AG04449 (cell line): ENCODE results near the gene ZNF3.
A peak's percentile ranks its signal among the peaks of the same experiment; 100 is the strongest.

Source experiments
- CTCF ChIA-PET: fragments of 350-600 bp; formaldehyde crosslinking; extraction: SDS; loops from one replicate; lab custom pipeline; 2021; ENCODE audit warnings: antibody characterized with exemption; lab: Yijun Ruan, JAX
- POLR2A ChIA-PET: fragments of 400-600, 350-600 bp; formaldehyde crosslinking; extraction: SDS; loops from one replicate; lab custom pipeline; 2020; ENCODE audit warnings: antibody characterized with exemption, inconsistent platforms; lab: Yijun Ruan, JAX
- DNase-seq: peaks from one replicate; pipeline ENCODE4 v3.0.0-alpha.2; 2010; ENCODE audit warnings: low read depth, low spot score
- H3K4me3 ChIP-seq: 2 replicates; pipeline ENCODE4 v1.5.1; 2011; ENCODE audit warnings: low read depth, mild to moderate bottlenecking, control low read depth, low read length
- TF ChIP-seq, protein P1 (sequence below): IDR thresholded peaks from one replicate; pipeline ENCODE4 v1.5.1; 2011; ENCODE audit warnings: mild to moderate bottlenecking, moderate library complexity, low read length, control low read depth, inconsistent platforms; ENCODE audit not compliant: insufficient read depth; ENCODE audit errors: missing control alignments

Gene ZNF3

DNA sequence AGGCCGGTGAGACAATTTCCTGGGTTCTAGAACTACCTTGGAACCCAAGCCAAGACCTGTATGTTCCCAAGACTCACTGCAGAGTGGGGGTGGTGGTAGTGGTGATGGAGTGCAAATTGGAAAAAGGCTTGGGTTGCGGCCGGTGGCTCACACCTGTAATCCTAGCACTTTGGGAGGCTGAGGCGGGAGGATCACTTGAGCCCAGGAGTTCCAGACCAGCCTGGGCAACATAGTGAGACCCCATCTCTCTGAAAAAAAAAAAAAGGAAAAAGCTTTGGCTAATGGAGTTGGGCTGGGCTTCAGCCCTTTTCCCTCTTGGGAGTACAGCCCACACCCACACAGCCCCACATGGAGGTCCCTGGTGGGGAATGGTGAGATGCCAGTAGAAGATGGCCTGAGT lies 24.0 kb upstream of the ZNF3 start:
- CTCF ChIA-PET, result interaction anchor here (0.8 kb wide), 1 partner anchor 25 kb away, joined by 3 read pairs; no protein-coding TSS in a partner anchor
- POLR2A ChIA-PET, result no interaction called here
- no peak for DNase-seq
- H3K4me3 ChIP-seq, result no peak overlapping the region
- TF ChIP-seq, protein P1, sequence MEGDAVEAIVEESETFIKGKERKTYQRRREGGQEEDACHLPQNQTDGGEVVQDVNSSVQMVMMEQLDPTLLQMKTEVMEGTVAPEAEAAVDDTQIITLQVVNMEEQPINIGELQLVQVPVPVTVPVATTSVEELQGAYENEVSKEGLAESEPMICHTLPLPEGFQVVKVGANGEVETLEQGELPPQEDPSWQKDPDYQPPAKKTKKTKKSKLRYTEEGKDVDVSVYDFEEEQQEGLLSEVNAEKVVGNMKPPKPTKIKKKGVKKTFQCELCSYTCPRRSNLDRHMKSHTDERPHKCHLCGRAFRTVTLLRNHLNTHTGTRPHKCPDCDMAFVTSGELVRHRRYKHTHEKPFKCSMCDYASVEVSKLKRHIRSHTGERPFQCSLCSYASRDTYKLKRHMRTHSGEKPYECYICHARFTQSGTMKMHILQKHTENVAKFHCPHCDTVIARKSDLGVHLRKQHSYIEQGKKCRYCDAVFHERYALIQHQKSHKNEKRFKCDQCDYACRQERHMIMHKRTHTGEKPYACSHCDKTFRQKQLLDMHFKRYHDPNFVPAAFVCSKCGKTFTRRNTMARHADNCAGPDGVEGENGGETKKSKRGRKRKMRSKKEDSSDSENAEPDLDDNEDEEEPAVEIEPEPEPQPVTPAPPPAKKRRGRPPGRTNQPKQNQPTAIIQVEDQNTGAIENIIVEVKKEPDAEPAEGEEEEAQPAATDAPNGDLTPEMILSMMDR, result no peak

DNA sequence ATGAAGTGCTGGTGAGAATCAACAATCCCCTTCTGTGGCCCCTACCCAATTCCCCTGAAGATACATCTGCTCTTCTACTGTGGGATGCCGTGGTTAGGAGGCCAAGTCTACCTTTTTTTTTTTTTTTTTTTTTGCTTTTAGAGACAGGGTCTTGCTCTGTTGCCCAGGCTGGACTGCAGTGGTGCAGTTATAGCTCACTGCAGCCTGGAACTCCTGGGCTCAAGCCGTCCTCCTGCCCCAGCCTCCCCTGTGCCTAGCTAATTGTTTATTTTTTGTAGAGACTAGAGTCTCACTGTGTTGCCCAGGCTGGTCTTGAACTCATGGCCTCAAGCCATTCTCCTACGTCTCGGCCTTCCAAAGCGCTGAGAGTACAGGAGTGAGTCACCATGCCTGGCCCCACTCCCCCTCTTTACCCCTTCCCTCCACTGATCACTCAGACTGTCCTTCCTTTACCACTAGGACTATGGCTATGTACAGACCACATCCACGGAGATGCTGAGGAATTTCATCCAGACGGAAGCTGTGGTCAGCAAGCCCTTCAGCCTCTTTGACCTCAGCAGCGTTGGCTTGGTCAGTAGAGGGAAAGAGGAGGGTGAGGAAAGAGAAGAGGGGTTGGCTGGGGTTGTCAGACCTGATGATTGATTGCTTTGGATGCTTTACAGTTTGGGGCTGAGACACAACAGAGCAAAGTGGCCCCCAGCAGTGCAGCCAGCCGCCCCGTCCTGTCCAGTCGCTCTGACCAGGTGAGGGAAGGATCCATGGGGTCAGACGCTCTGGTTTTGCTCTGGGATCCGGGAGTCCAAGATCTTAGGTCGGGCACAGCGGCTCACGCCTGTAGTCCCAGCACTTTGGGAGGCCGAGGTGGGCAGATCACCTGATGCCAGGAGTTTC lies 21.7 kb upstream of the ZNF3 start:
- H3K4me3 ChIP-seq, result no peak overlapping the region; the same call in 1 of the 2 replicates
- TF ChIP-seq, protein P1, result no peak
- CTCF ChIA-PET, result interaction anchor here (0.7 to 1.6 kb wide), 2 partner anchors 109 to 111 kb away, joined by 3 to 4 read pairs; no protein-coding TSS in a partner anchor
- no peak for DNase-seq
- POLR2A ChIA-PET, result interaction anchor here (1.8 kb wide), 1 partner anchor 22 kb away, joined by 5 read pairs; no protein-coding TSS in a partner anchor

DNA sequence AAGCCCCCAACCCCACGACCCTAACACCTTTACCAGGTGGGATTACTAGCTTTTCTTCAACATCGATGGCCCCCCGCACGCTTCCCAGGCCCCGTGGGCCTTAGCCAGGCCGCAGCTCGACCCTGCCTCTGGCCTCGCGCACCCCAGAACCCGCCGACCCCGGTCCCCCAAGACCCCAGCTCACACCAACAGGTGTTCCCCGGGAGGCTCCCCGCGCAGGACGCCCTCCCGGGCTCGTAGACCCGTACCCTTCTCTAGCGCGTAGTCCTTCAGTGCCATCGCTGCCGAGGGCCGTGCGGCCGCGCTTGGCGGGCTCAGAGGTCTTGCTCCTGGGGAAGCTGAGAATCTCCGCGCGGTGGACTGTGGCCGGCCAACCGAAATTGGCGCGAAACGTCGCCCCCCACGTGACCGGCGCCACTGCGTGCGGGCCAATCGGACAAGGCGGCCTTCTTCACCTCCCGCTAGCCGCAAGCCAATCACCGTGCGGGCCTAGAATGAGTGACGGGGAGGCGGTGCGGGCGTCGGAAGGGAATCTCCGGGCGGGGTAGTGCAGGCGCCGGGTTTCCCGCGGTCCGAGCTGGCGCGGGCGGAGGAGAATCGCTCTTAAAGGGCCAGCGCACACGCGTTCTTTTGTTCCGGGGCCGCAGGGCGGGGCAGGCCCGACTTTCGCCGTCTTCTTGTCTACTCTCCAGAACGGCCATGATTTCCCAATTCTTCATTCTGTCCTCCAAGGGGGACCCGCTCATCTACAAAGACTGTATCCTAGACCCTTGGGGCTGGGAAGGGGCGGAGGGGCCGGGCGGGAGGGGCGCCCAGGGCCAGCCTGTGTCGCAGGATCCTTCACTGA lies 19.7 kb upstream of the ZNF3 start, which contains the start of the genes AP4M1 and MCM7:
Gene AP4M1 (plus strand): TSS at position 628 of the 847 bp plus-strand sequence. CDS start 72 bp downstream, at position 700.
Gene MCM7 (minus strand): TSS at position 382 of the 847 bp plus-strand sequence. CDS start 103 bp downstream, at position 279.
- ChIA-PET POLR2A (interaction anchor here (0.6 to 2.2 kb wide), 10 partner anchors 9 to 66 kb away, joined by 3 to 14 read pairs (median 5); partner anchors contain the start of genes COPS6 and MBLAC1), CTCF (interaction anchor here (0.8 to 1.6 kb wide), 10 partner anchors 13 to 109 kb away, joined by 3 to 7 read pairs (median 4); no protein-coding TSS in a partner anchor)
- DNase-seq, result peak; percentile 87
- TF ChIP-seq, protein P1, result no peak
- H3K4me3 ChIP-seq, result peak within 1 kb of the TSS; percentile 83

DNA sequence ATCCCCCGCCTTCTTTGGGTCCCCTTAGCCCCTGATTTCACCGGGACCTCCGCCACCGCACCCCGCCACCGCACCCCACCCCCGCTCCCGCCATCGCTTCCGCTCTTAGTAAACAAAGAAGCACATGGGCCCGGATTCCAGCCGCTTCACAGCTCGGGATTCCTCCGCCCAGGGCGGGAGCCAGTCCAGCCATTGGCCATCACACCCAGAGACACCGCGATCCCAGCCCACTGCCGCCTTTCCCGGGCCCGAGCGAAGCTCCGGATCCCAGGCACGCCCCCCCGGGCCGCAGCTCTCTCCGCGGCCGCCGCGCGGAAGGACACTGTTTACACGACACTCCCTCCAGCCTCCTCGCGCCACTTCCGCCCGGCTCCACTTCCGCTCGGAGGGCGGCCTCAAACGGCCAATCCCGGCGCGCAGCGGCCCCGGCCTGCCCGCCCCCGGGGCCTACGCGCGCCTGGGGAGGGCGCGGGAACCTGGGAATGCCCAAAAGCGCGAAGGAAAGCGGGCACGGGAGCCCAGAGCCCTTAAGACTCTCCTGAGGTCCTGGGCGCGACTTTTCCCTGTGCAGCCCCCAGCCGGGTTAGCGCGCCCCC lies 19.0 kb upstream of the ZNF3 start:
- POLR2A ChIA-PET, result interaction anchor here (0.7 to 2.2 kb wide), 7 partner anchors 8 to 65 kb away, joined by 3 to 14 read pairs (median 6); partner anchors contain the start of genes COPS6 and ZSCAN21

DNA sequence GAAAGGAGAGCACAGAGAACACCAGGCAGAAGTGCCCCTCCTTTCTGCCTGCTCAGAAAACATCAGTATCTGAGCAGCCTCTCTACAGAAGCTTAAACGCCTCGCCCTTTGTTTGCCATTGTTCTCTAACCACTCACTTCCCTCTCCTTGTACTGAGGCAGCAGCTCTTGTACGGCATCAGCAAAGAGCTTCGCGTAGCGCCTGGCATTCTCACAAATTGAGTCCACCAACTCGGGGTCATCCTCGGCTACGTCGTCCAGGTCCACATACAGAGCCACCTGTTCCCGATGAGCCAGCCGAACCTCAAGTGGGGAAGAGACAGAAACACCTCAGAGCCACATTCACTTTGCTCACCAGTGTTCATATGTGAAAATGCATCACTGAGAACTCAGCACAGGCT lies 17.9 kb upstream of the ZNF3 start:
- DNase-seq, result no peak
- ChIA-PET POLR2A (no interaction called here), CTCF (interaction anchor here (0.6 to 2.1 kb wide), 3 partner anchors 9 to 106 kb away, joined by 3 to 10 read pairs (median 7); no protein-coding TSS in a partner anchor)
- H3K4me3 ChIP-seq, result peak overlapping the region; percentile 83
- TF ChIP-seq, protein P1, result no peak

More for the DNA sequence above, 19.0 kb upstream of the ZNF3 start:
- TF ChIP-seq, protein P1, result no peak
- CTCF ChIA-PET, result interaction anchor here (0.8 to 2.1 kb wide), 7 partner anchors 10 to 108 kb away, joined by 3 to 10 read pairs (median 4); no protein-coding TSS in a partner anchor
- peak; percentile 96 for DNase-seq
- peak overlapping the region; percentile 83 for H3K4me3 ChIP-seq
